Pancreas (tissue), 10 donors: ENCODE measurements around the gene SLC17A7. TPM values are rescaled to one million over a fixed set of nuclear protein-coding genes. Genes with fewer than 3 reads are reported as not detected.

ENCODE experiments used
- ATAC-seq, 4 donors: fragments of 200-7000 bp; cut with Tn5 transposase; one replicate each; pipeline versions ENCODE4 v1.8.0 to v1.9.1; 2020; ENCODE audit warnings: mild to moderate bottlenecking in 4 of 4, moderate library complexity in 4 of 4
- DNase-seq, 6 donors: peaks; one replicate each; pipeline ENCODE4 v3.0.0-alpha.2; 2020
- FAIRE-seq: peaks from 2 replicates; lab custom pipeline; 2012; peaks lifted over from hg19 to GRCh38; lab: Jason Lieb, UNC
- H3K27ac ChIP-seq, 4 donors: fragments of 200-600 bp; sonication (generic); 1 replicate in 3 of 4; 2 replicates in 1 of 4; pipeline versions ENCODE4 v1.5.0 to v1.8.0; 2020
- H3K27me3 ChIP-seq, 4 donors: fragments of 200-600 bp; one replicate each; pipeline ENCODE4 v1.8.0; 2021
- H3K36me3 ChIP-seq, 3 donors: fragments of 200-600 bp; sonication (generic) in 1 of 3; one replicate each; pipeline versions ENCODE4 v1.5.0 to v1.8.0; 2020 to 2021
- H3K4me1 ChIP-seq, 3 donors: fragments of 200-600 bp; one replicate each; pipeline ENCODE4 v1.8.0; 2021
- H3K4me3 ChIP-seq, 4 donors: fragments of 200-600 bp; sonication (generic) in 2 of 4; one replicate each; pipeline versions ENCODE4 v1.5.0 to v1.8.0; 2020 to 2021
- H3K9me3 ChIP-seq, 4 donors: fragments of 200-600 bp; one replicate each; pipeline ENCODE4 v1.8.0; 2021
- WGBS, 2 donors: extraction: QIAGEN DNeasy Blood & Tissue Kit; methylation state at CpG; one replicate each; pipeline ENCODE4 v1.1.7; 2013; 5-methylcytosine and 5-hydroxymethylcytosine counted together
- intact Hi-C, 3 donors: fragments of 100-400 bp; cut with DNase I; formaldehyde crosslinking; loops; one replicate each; pipeline versions ENCODE4 v1.11.1 to v1.14.2; 2022
- polyA plus RNA-seq, 2 donors: library from polyadenylated mRNA; stranded (reverse); fragments of 200-250 nt; gene quantifications; one replicate each; pipeline ENCODE4 v1.2.3, GENCODE V29; 2013
- total RNA-seq, 6 donors: library from RNA; stranded (reverse); fragmentation: NEBNext Ultra II Directional in 4 of 6; extraction: Animal tissue kit (Norgen Biotek cat#: 25700) in 4 of 6; gene quantifications; one replicate each; pipeline versions ENCODE4 v1.2.1 to v1.2.4, GENCODE V29; 2021 to 2023
- TF ChIP-seq, protein P1 (sequence below), 4 donors: fragments of 200-600 bp; sonication (generic) in 3 of 4; IDR thresholded peaks; one replicate each; pipeline versions ENCODE4 v1.5.0 to v1.8.0; 2021; ENCODE audit warnings: antibody characterized with exemption in 4 of 4
- donor health status: healthy with polysubstance abuse.
- donor health status: DM: no; HTN: no; CAD: no; lungs with moderate emphysema.
- donor health status: DM: no; HTN: no; CAD: no.
- donor health status: control.
- donor health status: control.
- donor health status: Bipolar disorder and iron deficiency.
- donor health status: DM: yes; HTN: yes; CAD: no.
- donor health status: DM: no; HTN: no; CAD: no.
- donor health status: DM: no; HTN: no; CAD: no.
- donor health status: DM: yes; HTN: yes; CAD: no.

Gene SLC17A7
- total and polyA plus RNA-seq, 8 donors, result 0.13 to 0.53 (median 0.31) TPM; not detected in 1

DNA sequence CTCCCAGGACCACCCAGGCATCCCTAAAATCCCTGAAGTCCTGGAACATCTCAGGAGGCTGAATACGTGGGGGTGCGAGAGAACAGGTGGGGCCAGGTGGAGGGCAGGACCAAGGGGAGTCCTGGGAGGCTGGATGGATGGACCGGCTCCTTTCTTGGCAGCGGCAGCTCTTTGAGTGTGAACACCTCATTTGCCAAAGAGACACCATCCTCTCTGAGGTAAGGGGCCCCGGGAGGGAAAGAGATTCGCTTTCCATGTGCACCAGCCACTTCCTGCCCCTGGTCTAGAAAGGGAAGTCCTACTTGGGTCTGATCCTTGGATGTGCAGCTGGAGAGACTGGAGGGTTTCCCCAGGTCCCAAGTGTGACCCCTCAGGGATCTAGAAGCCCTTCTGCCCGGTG is 34.2 kb downstream of the SLC17A7 start:
- Histone ChIP-seq H3K27ac (no peak overlapping the region), H3K9me3 (no peaks in the 10 kb centered on the region), H3K36me3 (no peaks in the 10 kb centered on the region), H3K27me3 (no peaks in the 10 kb centered on the region), H3K4me1 (no peaks in the 10 kb centered on the region), H3K4me3 (no peak overlapping the region)
- intact Hi-C loops, result no loop called here
- TF ChIP-seq, protein P1, sequence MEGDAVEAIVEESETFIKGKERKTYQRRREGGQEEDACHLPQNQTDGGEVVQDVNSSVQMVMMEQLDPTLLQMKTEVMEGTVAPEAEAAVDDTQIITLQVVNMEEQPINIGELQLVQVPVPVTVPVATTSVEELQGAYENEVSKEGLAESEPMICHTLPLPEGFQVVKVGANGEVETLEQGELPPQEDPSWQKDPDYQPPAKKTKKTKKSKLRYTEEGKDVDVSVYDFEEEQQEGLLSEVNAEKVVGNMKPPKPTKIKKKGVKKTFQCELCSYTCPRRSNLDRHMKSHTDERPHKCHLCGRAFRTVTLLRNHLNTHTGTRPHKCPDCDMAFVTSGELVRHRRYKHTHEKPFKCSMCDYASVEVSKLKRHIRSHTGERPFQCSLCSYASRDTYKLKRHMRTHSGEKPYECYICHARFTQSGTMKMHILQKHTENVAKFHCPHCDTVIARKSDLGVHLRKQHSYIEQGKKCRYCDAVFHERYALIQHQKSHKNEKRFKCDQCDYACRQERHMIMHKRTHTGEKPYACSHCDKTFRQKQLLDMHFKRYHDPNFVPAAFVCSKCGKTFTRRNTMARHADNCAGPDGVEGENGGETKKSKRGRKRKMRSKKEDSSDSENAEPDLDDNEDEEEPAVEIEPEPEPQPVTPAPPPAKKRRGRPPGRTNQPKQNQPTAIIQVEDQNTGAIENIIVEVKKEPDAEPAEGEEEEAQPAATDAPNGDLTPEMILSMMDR (IDR thresholded peaks at IDR 0.05), result no peak
- ATAC-seq (no peak), DNase-seq (no peak), FAIRE-seq (no peak)
- WGBS, 2 donors, result 68 to 76% methylated on average over 7 of the region's 7 CpGs

DNA sequence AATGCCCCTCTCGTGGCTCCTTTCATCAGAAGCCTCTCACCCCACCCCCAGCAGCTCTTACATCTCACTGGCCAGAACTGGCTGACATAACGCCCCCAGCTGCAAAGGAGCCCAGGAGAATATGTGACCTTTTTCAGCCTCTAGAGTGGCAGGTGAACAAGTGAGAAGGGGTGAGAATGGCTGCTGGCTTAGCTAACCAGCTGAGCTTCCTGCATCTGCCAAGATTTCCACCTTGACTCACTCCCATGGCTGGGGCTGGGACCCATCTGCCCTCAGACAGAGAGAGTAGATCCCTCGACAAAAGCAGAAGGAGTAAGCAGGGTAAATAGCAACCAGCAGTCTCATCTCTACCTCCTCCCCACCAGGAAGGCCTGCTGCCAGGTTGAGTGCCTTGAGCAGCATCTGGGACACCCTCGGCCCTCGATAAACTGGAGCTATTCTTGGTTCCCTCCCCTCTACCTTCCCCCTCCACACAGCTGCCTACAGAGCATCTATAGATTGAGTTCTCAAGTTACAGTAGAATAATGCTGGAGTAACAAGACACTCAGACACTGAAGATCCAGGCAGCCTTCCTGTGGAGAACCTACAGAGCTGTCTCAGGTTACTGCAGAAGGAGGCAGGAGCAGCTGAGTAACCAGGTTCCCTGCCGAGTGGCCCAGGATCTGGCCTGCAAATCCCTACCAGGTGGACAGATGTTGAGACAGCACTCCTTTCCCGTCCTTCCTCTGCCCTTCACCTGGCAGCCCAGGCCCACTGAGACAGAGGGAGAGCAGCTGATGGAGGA is 37.7 kb downstream of the SLC17A7 start:
- DNase-seq, result no peak
- Histone ChIP-seq H3K36me3 (no peaks in the 10 kb centered on the region), H3K9me3 (no peaks in the 10 kb centered on the region), H3K27ac (no peak overlapping the region), H3K4me3 (no peak overlapping the region), H3K4me1 (no peaks in the 10 kb centered on the region), H3K27me3 (no peaks in the 10 kb centered on the region)
- TF ChIP-seq, protein P1 (IDR thresholded peaks at IDR 0.05), result no peak
- no peak for ATAC-seq
- whole genome bisulfite sequencing, 2 donors, result 37 to 42% methylated on average over 7 of the region's 7 CpGs
- no peak for FAIRE-seq
- intact Hi-C loops, result no loop called here

DNA sequence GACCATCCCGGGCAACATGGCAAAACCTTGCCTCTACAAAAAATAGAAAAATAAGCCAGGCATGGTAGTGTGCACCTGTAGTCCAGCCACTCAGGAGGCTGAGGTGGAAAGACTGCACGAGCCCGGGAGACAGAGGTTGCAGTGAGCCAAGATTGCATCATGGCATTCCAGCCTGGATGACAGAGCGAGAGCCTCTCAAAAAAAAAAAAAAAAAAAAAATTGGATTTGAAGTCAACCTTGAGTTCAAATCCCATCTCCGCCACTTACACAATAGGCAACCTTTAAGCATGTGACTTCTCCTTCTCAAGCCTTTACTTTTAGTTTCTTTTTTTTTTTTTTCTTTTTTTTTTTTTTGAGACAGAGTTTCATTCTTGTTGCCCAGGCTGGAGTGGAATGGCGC is 41.3 kb downstream of the SLC17A7 start:
- ATAC-seq, result no peak
- H3K27ac ChIP-seq, result no peak overlapping the region
- TF ChIP-seq, protein P1 (IDR thresholded peaks at IDR 0.05), result no peak
- H3K4me3 ChIP-seq, result no peak overlapping the region
- intact Hi-C loops, result no loop called here
- WGBS, 2 donors, result 82 to 85% methylated on average over 6 of the region's 6 CpGs
- H3K27me3 ChIP-seq, result no peaks in the 10 kb centered on the region
- DNase-seq, result no peak
- no peaks in the 10 kb centered on the region for H3K36me3 ChIP-seq
- H3K9me3 ChIP-seq, result no peaks in the 10 kb centered on the region
- FAIRE-seq, result no peak
- H3K4me1 ChIP-seq, result no peaks in the 10 kb centered on the region

DNA sequence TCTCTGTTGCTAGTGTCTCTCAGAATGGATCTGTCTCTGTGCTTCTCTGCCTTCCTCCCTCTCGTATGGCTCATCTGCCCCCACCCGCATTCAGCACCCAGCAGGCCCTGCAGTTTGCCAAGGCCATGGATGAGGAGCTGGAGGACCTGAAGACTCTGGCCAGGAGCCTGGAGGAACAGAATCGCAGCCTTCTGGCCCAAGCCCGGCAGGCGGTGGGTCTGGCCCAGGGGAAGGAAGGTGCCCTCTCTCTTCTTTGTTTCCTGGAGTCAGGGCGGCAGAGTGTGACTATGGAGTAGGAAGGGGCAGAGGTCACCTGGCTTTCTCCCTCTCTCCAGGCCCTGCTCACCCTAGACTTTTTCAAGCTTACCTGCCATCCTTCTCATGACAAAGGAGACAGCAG is 42.4 kb downstream of the SLC17A7 start:
- H3K36me3 ChIP-seq, result no peaks in the 10 kb centered on the region
- TF ChIP-seq, protein P1 (IDR thresholded peaks at IDR 0.05), result no peak
- 90 to 94% methylated on average over 5 to 6 of the region's 6 CpGs for WGBS, 2 donors
- DNase-seq (no peak), FAIRE-seq (no peak), ATAC-seq (no peak)
- intact Hi-C loops, result loop anchor here (5.0 to 10.0 kb wide), 2 partner anchors 38 to 46 kb away; partner anchors contain the start of gene SLC17A7 (in 1 of the 3)
- no peak overlapping the region for H3K27ac ChIP-seq
- H3K4me1 ChIP-seq, result no peaks in the 10 kb centered on the region
- H3K9me3 ChIP-seq, result no peaks in the 10 kb centered on the region
- H3K4me3 ChIP-seq, result no peak overlapping the region
- no peaks in the 10 kb centered on the region for H3K27me3 ChIP-seq
